Measurements from ENCODE around the gene CCDC159.
"Not testable (repeated sequence)": the region's sequence is repeated elsewhere in the genome, so short reads cannot be mapped to it uniquely, and the experiment has no call there.

The CCDC159 gene

GRCh38 chr19:11338121-11338520 is 8.2 kb upstream of the CCDC159 start:
- DNase-seq (ENCODE audit: low spot score): no peak

GRCh38 chr19:11338569-11339253 is 7.6 kb upstream of the CCDC159 start:
- no peak for DNase-seq (ENCODE audit: low spot score)

GRCh38 chr19:11339254-11340098 is 6.8 kb upstream of the CCDC159 start, which contains the start of gene RAB3D:
TSS of gene RAB3D (minus strand) at chr19:11339657. CDS start at chr19:11337399, 2,258 bp downstream.
- DNase-seq (ENCODE audit: low spot score): peak; percentile 96

GRCh38 chr19:11340099-11340467 is 6.2 kb upstream of the CCDC159 start:
- DNase-seq (ENCODE audit: low spot score): not testable (repeated sequence)

- no peak for DNase-seq (ENCODE audit: low spot score)
Measured at GRCh38 chr19:11342429-11342828, 3.9 kb upstream of the CCDC159 start.

- DNase-seq (ENCODE audit: low spot score): no peak
Measured at GRCh38 chr19:11345122-11345803, 1.1 kb upstream of the CCDC159 start.

- no peak for DNase-seq (ENCODE audit: low spot score)
Measured at GRCh38 chr19:11347546-11348039, 1.3 kb downstream of the CCDC159 start.

GRCh38 chr19:11349171-11349570 is 2.9 kb downstream of the CCDC159 start:
- no peak for DNase-seq (ENCODE audit: low spot score)

- not testable (repeated sequence) for DNase-seq (ENCODE audit: low spot score)
Measured at GRCh38 chr19:11354102-11354501, 7.8 kb downstream of the CCDC159 start.

- peak; percentile 94 for DNase-seq (ENCODE audit: low spot score)
Measured at GRCh38 chr19:11355160-11356073, 9.1 kb downstream of the CCDC159 start, which contains the start of gene PLPPR2. TSS of gene PLPPR2 (plus strand) at chr19:11355432. CDS start at chr19:11357674, 2,242 bp downstream.

- no peak for DNase-seq (ENCODE audit: low spot score)
Measured at GRCh38 chr19:11356074-11356397, 9.7 kb downstream of the CCDC159 start.

- no peak for DNase-seq (ENCODE audit: low spot score)
Measured at GRCh38 chr19:11356676-11357550, 10.6 kb downstream of the CCDC159 start.

GRCh38 chr19:11359421-11359820 is 13.1 kb downstream of the CCDC159 start:
- DNase-seq (ENCODE audit: low spot score): no peak

GRCh38 chr19:11361037-11361770 is 14.9 kb downstream of the CCDC159 start:
- no peak for DNase-seq (ENCODE audit: low spot score)

- no peak for DNase-seq (ENCODE audit: low spot score)
Measured at GRCh38 chr19:11361771-11362731, 15.7 kb downstream of the CCDC159 start.

GRCh38 chr19:11363881-11364280 is 17.6 kb downstream of the CCDC159 start:
- no peak for DNase-seq (ENCODE audit: low spot score)

GRCh38 chr19:11364296-11364904 is 18.1 kb downstream of the CCDC159 start:
- no peak for DNase-seq (ENCODE audit: low spot score)

- no peak for DNase-seq (ENCODE audit: low spot score)
Measured at GRCh38 chr19:11364935-11365334, 18.6 kb downstream of the CCDC159 start.

All from COLO829 (cell line).